NCI-H146 (cell line): ENCODE data around the gene SRXN1.

ENCODE experiments used
- DNase-seq: peaks from one replicate; lab custom pipeline; 2025; lab: John Stamatoyannopoulos, UW

Gene SRXN1

DNA sequence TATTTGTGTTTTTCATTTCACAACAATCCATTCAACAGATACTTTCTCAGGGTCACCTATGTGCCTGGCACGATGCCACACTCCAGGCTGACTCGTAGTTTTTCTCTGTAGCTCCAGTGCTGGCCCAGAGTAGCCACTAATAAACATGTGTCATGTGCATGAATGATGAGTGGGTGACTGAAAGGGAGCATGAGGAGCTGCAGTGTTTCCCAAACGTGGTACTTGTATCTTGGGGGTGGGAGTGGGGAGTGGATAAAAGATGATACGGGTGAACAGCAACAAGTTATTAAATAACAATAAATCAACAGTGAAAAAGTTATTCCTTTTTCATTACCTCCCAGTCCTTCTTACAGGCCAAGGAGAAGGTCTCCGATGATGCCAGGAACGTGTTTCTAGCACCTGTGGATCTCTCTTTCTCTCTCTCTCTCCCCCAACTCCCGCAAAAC is 17.1 kb downstream of the SRXN1 start:
- no peak for DNase-seq

- DNase-seq = no peak
Observed at GRCh38 chr20:635028-635892, 17.7 kb downstream of the SRXN1 start.

DNA sequence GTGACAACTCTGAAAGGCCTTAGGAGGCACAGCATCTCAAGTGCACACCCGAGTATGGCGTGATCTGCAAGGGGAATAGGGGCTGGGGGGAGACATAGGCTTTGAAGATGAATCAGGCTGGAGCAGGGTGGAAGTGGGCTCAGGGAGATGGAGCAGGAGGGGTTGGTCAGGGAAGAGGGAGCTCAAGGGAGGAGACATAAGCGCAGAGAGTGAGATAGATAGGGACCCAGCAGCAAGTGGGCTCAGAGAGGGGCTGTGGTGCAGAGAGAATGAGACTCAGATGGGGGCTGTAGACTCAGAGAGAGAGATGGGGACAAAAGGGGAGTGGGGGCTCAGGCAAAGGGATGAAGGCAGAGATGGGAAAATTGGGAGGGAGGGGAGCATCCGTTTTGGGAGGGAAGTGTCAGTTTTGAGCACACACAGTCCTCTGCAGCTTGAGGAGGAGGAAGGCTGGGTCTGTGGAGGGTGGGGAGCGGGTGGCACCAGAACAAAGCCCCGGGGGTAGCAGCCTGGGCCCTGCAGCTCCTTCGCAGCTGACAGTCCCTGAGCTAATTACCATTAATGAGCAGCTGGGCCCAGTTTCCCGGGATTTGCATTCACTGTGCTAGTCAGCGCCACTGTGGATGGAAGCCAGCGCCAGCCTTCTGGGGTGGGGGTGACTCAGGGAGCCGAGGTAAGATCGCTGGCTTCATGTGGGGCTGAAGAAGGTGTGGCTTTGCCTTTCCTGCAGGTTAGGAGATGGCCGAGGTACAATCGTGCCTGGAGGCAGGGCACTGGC is 18.7 kb downstream of the SRXN1 start:
- DNase-seq = no peak

GRCh38 chr20:631101-631500 is 21.9 kb downstream of the SRXN1 start:
- no peak for DNase-seq

DNA sequence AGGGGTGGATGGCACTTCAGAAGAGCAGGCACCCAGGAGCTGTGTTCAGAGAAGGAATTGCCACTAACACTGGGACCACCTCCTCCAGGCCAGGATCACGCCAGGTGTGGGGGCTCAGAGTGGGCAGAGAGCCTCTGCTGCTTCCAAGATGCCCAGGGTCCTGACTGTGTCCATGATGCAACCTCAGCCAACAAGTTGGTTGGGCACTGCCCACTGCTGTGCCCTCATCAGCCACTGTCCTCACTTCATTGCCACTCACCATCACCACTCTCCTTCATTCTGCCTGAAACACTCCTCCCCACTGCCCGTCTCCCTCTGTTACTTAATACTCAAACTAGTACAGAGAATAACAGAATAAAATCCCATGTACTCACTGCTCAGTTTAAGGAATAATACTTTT is 26.4 kb downstream of the SRXN1 start:
- DNase-seq = no peak

- DNase-seq = no peak
Observed at GRCh38 chr20:625360-625932, 27.6 kb downstream of the SRXN1 start.

DNA sequence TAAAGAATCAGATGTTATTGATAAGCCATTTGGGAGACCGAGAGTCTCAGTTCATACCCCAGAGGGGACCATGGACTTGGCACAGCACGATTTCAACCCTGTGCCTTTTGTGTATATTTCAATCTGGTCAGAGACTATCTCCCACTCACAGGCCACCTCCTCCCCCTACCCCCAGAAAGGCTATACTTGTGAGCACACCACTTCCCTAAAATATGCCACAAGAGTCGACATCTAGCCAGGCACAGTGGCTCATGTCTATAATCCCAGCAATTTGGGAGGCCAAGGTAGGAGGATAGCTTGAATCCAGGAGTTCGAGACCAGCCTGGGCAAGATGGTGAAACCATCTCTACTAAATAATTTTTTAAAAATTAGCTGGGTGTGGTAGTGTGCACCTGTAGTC is 29.3 kb downstream of the SRXN1 start:
- no peak for DNase-seq

GRCh38 chr20:623021-623420 is 30.0 kb downstream of the SRXN1 start:
- no peak for DNase-seq

- DNase-seq = no peak
Observed at GRCh38 chr20:622161-622560, 30.8 kb downstream of the SRXN1 start.

- DNase-seq = no peak
Observed at GRCh38 chr20:621125-621756, 31.8 kb downstream of the SRXN1 start.

DNA sequence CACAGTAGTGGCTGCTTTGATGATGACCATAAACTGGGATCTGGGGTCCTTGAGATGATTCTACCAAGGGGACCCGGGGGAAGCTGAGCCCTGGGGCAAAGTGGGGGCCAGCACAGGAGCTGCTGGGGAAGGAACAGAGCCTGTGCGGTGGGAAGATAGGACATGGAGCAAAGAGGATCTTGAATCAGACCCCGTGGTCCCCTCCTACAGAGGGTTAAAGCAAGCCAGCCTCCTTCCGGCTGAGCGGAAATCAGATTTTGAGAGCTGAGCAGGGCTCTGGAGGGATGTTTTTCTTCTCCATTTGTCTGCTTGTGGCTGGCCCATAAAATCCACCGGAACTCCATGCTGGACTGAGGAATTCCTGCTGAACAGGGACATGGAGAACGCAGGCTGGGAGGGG is 32.8 kb downstream of the SRXN1 start:
- no peak for DNase-seq

GRCh38 chr20:618980-619379 is 34.0 kb downstream of the SRXN1 start:
- peak; percentile 21 for DNase-seq

- DNase-seq = no peak
Observed at GRCh38 chr20:617934-618690, 34.9 kb downstream of the SRXN1 start.

- no peak for DNase-seq
Observed at GRCh38 chr20:615514-615913, 37.5 kb downstream of the SRXN1 start.

DNA sequence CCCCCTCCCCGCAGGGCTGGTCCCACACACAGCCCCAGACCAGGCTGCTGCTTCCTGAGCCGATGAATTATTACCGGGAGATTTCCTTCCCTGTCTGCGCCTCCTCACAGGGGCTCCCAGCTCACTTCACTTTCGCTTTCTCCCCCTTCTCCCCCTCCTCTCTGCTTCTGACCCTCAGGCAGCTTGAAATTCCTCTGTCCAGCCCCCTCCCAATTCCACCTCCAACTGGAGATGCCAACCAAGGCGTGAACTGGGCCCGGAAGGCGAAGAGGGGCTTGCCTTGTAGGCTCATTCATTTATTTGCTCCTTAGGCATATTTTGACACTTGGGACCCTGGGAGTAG is 41.2 kb downstream of the SRXN1 start:
- no peak for DNase-seq

GRCh38 chr20:611047-611842 is 41.8 kb downstream of the SRXN1 start:
- DNase-seq = no peak

DNA sequence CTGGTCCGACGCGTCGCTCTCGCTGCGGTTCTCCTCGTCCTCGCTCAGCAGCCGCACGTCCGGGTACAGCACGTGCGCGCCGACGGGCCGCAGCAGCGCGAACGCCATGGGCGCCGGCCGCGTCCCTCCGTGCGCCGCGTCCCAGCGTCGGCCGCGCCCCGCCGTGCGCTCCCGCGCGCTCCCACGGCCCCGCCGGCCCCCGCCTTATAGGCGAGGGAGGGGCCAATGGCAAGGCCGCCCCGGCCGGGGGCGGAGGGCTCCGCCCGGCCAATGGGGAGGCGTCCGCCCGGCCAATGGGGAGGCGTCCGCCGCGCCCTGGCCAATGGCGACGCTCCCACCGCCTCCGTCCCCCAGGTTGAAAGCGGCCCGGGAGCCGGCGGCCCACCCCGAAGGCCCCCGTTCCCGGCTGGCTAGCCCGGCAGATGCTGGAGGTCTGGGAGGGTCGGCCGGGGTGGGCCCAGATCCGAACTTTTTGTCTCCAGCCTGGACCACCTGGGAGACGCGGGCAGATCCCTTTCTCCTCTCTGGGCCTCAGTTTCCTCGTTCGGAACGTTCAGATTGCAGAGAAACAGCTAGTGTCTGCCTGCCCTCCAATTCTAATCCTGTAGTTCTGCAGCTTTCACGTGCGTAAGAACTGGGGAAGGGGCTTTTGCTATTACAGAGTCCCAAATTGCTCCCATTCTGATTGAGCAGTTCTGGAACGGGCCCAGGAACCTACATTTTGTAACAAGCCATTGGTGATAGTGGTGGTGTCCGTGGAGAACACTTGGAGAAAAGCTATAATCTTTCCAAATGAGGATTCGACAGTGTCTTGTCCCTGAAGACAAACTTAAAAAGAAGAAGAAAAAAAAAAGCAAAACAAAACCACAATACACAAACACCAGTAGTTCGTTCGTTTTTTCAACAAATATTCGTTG is 42.6 kb downstream of the SRXN1 start, which contains the start of gene TCF15:
Gene TCF15, minus strand, starts transcription at position 180 of the 917 bp plus-strand sequence. Its CDS starts 72 bp downstream, at position 108.
- DNase-seq = peak; percentile 46

DNA sequence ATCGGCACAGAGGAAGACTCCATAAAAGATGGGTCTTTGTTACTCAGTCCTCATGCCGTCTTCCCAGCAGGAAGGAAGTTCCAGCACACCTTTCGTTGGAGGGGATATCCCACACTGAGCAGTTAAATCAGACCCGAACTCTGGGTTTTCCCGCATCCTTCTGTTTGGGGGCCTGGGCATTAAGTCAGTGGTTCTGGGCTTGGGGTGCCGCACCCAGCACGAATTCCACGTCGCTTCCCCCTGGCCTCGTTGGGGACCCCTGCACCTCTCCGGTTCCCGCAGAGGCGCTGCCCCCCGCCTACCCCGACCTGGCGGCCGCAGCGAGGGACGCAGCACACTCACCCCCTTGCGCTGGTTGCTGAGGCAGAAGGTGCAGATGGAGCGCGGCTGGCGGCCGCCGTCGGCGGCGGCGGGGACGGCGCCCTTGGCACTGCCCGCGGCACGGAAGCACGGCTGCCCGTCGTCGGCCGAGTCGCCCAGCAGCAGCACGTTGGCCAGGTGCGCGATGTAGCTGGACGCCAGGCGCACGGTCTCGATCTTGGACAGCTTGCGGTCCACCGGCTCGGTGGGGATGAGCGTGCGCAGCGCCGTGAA is 43.5 kb downstream of the SRXN1 start:
- DNase-seq = no peak

GRCh38 chr20:608970-609369 is 44.0 kb downstream of the SRXN1 start:
- DNase-seq = no peak
